Panc1 (cell line): ENCODE data around the gene MTF1. TPM values are rescaled to one million over a fixed set of nuclear protein-coding genes. Genes with fewer than 3 reads are reported as not detected.

Source experiments
- ATAC-seq: fragments of 200-7000 bp; cut with Tn5 transposase; 2 replicates; pipeline ENCODE4 v1.9.1; 2020; ENCODE audit warnings: mild to moderate bottlenecking, moderate library complexity
- BruUV-seq: library from RNA; stranded (reverse); fragments of 400-500 nt; replicated peaks from 2 replicates; lab custom pipeline; 2021; lab: Mats Ljungman, UMichigan
- CTCF ChIA-PET: fragments of 300-600 bp; sonication (Branson Sonifier 250); formaldehyde crosslinking; loops from one replicate; lab custom pipeline; 2022; ENCODE audit warnings: antibody characterized with exemption; lab: Charles Lee
- POLR2A ChIA-PET: fragments of 300-600 bp; sonication (Branson Sonifier 250); formaldehyde crosslinking; loops from one replicate; lab custom pipeline; 2022; ENCODE audit warnings: antibody characterized with exemption; lab: Charles Lee
- DNase-seq: peaks from one replicate; pipeline ENCODE4 v3.0.0-alpha.2; 2010; ENCODE audit warnings: low read depth, low spot score
- H3K27ac ChIP-seq: 2 replicates; pipeline ENCODE4 v1.5.1; 2011; ENCODE audit warnings: mild to moderate bottlenecking, low read length, inconsistent platforms
- H3K27me3 ChIP-seq: fragments of 200-500 bp; sonication (Bioruptor generic); 2 replicates; pipeline ENCODE4 v1.6.0; 2014; ENCODE audit warnings: low read length, inconsistent platforms; ENCODE audit not compliant: control insufficient read depth, insufficient read depth
- H3K36me3 ChIP-seq: fragments of 200-500 bp; sonication (Bioruptor generic); 2 replicates; pipeline ENCODE4 v1.5.1; 2014; ENCODE audit warnings: inconsistent platforms, mild to moderate bottlenecking, low read length, moderate library complexity; ENCODE audit not compliant: control insufficient read depth, insufficient read depth
- H3K4me1 ChIP-seq: 2 replicates; pipeline ENCODE4 v1.5.1; 2011; ENCODE audit warnings: inconsistent platforms, mild to moderate bottlenecking, low read length, moderate library complexity; ENCODE audit not compliant: control insufficient read depth, insufficient read depth
- H3K4me3 ChIP-seq, 2 experiments: 2 replicates each; pipeline ENCODE4 v1.5.1; 2011 to 2012; ENCODE audit warnings: low read depth in 2 of 2, low read length in 2 of 2, mild to moderate bottlenecking in 2 of 2, inconsistent platforms in 1 of 2, moderate library complexity in 1 of 2
- H3K9me3 ChIP-seq: fragments of 200-500 bp; sonication (Bioruptor generic); 2 replicates; pipeline ENCODE4 v1.5.1; 2014; ENCODE audit warnings: low read depth, mild to moderate bottlenecking, inconsistent platforms, low read length, moderate library complexity; ENCODE audit not compliant: control insufficient read depth, insufficient read depth
- CTCF ChIP-seq: fragments of 450-650 bp; IDR thresholded peaks from 2 replicates; pipeline ENCODE4 v1.5.1; 2017; ENCODE audit warnings: mild to moderate bottlenecking
- POLR2AphosphoS5 ChIP-seq: IDR thresholded peaks from 2 replicates; pipeline ENCODE4 v1.6.1; 2012; ENCODE audit warnings: mild to moderate bottlenecking, low read depth, low read length, moderate library complexity
- REST ChIP-seq, 2 experiments: IDR thresholded peaks; 2 replicates each; pipeline ENCODE4 v1.6.1; 2011 to 2012; ENCODE audit warnings: low read depth in 2 of 2, control low read depth in 1 of 2, low read length in 1 of 2, mild to moderate bottlenecking in 1 of 2, moderate library complexity in 1 of 2; ENCODE audit not compliant: insufficient read depth in 1 of 2
- SIN3A ChIP-seq: IDR thresholded peaks from 2 replicates; pipeline ENCODE4 v1.6.1; 2012; ENCODE audit warnings: low read depth, mild to moderate bottlenecking, low read length, moderate library complexity, borderline replicate concordance; ENCODE audit not compliant: insufficient read depth
- TCF7L2 ChIP-seq: IDR thresholded peaks from 2 replicates; pipeline ENCODE4 v1.6.1; 2011; ENCODE audit warnings: mild to moderate bottlenecking, low read depth, low read length, inconsistent platforms
- in situ Hi-C: cut with HindIII; loops from 2 replicates; pipeline ENCODE4 v1.10.0; 2016; ENCODE audit warnings: low sequenced_read_pairs, low pct_unique_long_range_greater_than_20kb
- intact Hi-C: fragments of 100-400 bp; cut with micrococcal nuclease; formaldehyde crosslinking; loops from one replicate; pipeline ENCODE4 v1.10.0; 2022; ENCODE audit not compliant: unreplicated experiment
- total RNA-seq: library from RNA; stranded (reverse); gene quantifications from one replicate; pipeline ENCODE4 v1.2.1, GENCODE V29; 2021; ENCODE audit not compliant: unreplicated experiment

The MTF1 gene
- total RNA-seq, 1 experiment from 2014 or later, result 26.2 TPM

GRCh38 chr1:37878071-37878470, 18.7 kb upstream of the MTF1 start:
- no peaks in the 10 kb centered on the region for H3K4me1 ChIP-seq
- in situ Hi-C loops, result no loop called here
- H3K36me3 ChIP-seq, result peaks cover 4% of the 10 kb centered on the region; the same call in 1 of the 2 replicates
- no peaks in the 10 kb centered on the region for H3K9me3 ChIP-seq
- intact Hi-C loops, result no loop called here
- ChIA-PET POLR2A (no interaction called here), CTCF (no interaction called here)
- no peak overlapping the region for H3K27ac ChIP-seq
- H3K4me3 ChIP-seq, result no peak overlapping the region
- TF ChIP-seq REST (IDR thresholded peaks at IDR 0.05; ENCODE audit: insufficient read depth in 1 of 2, low read depth in 2 of 2, low read length in 1 of 2), result no peak
- TF ChIP-seq TCF7L2, result no peak
- no peak for TF ChIP-seq POLR2AphosphoS5
- no peak for TF ChIP-seq SIN3A
- DNase-seq, result no peak
- no peak for ATAC-seq
- H3K27me3 ChIP-seq, result no peaks in the 10 kb centered on the region
- no TSS peak for BruUV-seq

- peaks cover 4% of the 10 kb centered on the region; the same call in 1 of the 2 replicates for H3K36me3 ChIP-seq
- H3K9me3 ChIP-seq, result no peaks in the 10 kb centered on the region
- no peaks in the 10 kb centered on the region for H3K27me3 ChIP-seq
- no TSS peak for BruUV-seq
- DNase-seq (no peak), ATAC-seq (no peak; the same call in 1 of the 2 replicates)
- no peak overlapping the region for H3K27ac ChIP-seq
- no peaks in the 10 kb centered on the region for H3K4me1 ChIP-seq
- POLR2A ChIA-PET, result interaction anchor here (0.6 kb wide), 1 partner anchor 68 kb away, joined by 5 read pairs; the partner anchor contains the start of gene YRDC
- TF ChIP-seq CTCF, result no peak; the same call in 1 of the 2 replicates
- no peak for TF ChIP-seq POLR2AphosphoS5
- H3K4me3 ChIP-seq, result no peak overlapping the region
- in situ Hi-C loops, result no loop called here
- intact Hi-C loops, result no loop called here
- CTCF ChIA-PET, result interaction anchor here (0.6 to 1.8 kb wide), 9 partner anchors 16 to 1753 kb away, joined by 3 to 13 read pairs (median 5); no protein-coding TSS in a partner anchor
Measured at GRCh38 chr1:37875833-37876232, 16.4 kb upstream of the MTF1 start.

- in situ Hi-C loops (no loop called here), intact Hi-C loops (no loop called here)
- ATAC-seq, result no peak
- Histone ChIP-seq H3K36me3 (peaks cover 4% of the 10 kb centered on the region; the same call in 1 of the 2 replicates), H3K27ac (no peak overlapping the region), H3K9me3 (no peaks in the 10 kb centered on the region), H3K4me1 (no peaks in the 10 kb centered on the region), H3K4me3 (no peak overlapping the region), H3K27me3 (no peaks in the 10 kb centered on the region)
- ChIA-PET POLR2A (no interaction called here), CTCF (no interaction called here)
- no peak for DNase-seq
- TF ChIP-seq TCF7L2 (no peak), REST (IDR thresholded peaks at IDR 0.05; ENCODE audit: insufficient read depth in 1 of 2, low read depth in 2 of 2, low read length in 1 of 2) (no peak), POLR2AphosphoS5 (no peak), SIN3A (no peak), CTCF (no peak)
- no TSS peak for BruUV-seq
Measured at GRCh38 chr1:37872692-37873091, 13.3 kb upstream of the MTF1 start.
